ENCODE results near the gene SPTBN5. TPM values are rescaled to one million over a fixed set of nuclear protein-coding genes. Genes with fewer than 3 reads are reported as not detected.

SPTBN5 gene
- total RNA-seq, 4 donors from 2014 or later, result 1.3 to 3.3 (median 2.0) TPM

DNA sequence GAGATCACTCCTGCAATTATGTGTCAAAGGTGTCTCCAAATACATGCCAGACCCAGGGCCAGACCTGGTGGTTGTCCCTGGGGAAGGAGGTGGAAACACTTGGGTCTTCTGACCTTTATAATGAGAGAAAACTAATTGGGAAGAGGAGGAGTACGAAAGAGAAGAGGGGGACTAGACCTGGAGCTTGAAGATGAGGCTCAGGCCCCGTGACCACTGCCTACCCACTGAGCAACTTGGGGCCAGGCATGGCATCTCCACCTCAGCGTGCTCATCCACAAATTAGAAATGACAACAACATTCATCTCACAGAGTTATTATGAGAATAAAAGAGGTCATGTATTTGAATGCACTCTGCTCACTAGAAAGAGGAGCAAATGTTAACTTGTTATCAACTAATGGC is 19.4 kb upstream of the SPTBN5 start:
- no peak for DNase-seq (ENCODE audit: low spot score in 2 of 2)
- intact Hi-C loops (cut with DNase I; ENCODE audit: low total_unique reads), result no loop called here
- TF ChIP-seq POLR2A (IDR thresholded peaks at IDR 0.05), result no peak
- TF ChIP-seq, protein P1, sequence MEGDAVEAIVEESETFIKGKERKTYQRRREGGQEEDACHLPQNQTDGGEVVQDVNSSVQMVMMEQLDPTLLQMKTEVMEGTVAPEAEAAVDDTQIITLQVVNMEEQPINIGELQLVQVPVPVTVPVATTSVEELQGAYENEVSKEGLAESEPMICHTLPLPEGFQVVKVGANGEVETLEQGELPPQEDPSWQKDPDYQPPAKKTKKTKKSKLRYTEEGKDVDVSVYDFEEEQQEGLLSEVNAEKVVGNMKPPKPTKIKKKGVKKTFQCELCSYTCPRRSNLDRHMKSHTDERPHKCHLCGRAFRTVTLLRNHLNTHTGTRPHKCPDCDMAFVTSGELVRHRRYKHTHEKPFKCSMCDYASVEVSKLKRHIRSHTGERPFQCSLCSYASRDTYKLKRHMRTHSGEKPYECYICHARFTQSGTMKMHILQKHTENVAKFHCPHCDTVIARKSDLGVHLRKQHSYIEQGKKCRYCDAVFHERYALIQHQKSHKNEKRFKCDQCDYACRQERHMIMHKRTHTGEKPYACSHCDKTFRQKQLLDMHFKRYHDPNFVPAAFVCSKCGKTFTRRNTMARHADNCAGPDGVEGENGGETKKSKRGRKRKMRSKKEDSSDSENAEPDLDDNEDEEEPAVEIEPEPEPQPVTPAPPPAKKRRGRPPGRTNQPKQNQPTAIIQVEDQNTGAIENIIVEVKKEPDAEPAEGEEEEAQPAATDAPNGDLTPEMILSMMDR (IDR thresholded peaks at IDR 0.05), result no peak
- 92% methylated on average over 3 of the region's 3 CpGs for WGBS, 2 donors
- H3K4me3 ChIP-seq (ENCODE audit: low read depth, poor library complexity, severe bottlenecking), result no peak overlapping the region

DNA sequence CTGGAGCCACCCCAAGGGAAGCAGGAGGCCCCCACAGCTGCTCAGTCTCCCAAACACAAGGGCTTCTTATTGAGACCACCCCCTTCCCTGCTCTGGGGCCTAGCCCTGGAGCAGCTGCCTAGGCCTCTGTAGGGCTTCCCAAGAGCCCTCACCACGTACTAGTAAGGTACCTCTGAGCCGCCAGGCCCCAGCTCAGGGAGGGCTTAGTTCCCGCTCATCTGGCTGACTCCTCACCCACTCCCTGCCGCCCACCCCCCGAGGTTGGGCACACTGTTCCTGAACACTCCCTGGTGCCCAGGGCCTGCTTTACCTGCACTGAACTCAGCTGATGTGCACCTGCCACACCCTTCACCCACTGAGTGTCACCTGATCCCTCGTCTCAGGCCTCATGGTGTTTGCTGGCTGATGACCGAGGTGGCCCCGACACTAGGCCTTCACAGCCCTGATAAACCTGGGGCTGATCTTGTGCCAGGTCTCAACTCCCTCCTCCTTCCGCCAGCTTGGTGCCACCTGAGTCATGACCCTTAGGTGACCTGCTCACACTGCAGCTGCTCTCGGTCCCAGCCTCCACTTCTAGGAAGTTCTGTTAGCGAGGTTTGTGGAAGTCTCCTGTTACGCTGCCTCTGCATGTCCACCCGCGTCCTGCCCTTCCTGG is 18.0 kb upstream of the SPTBN5 start:
- TF ChIP-seq POLR2A (IDR thresholded peaks at IDR 0.05), result no peak
- TF ChIP-seq, protein P1 (IDR thresholded peaks at IDR 0.05), result no peak
- no peak overlapping the region for H3K4me3 ChIP-seq (ENCODE audit: low read depth, poor library complexity, severe bottlenecking)
- DNase-seq (ENCODE audit: low spot score in 2 of 2), result no peak
- intact Hi-C loops (cut with DNase I; ENCODE audit: low total_unique reads), result no loop called here
- 89 to 92% methylated on average over 14 of the region's 14 CpGs for WGBS, 2 donors

DNA sequence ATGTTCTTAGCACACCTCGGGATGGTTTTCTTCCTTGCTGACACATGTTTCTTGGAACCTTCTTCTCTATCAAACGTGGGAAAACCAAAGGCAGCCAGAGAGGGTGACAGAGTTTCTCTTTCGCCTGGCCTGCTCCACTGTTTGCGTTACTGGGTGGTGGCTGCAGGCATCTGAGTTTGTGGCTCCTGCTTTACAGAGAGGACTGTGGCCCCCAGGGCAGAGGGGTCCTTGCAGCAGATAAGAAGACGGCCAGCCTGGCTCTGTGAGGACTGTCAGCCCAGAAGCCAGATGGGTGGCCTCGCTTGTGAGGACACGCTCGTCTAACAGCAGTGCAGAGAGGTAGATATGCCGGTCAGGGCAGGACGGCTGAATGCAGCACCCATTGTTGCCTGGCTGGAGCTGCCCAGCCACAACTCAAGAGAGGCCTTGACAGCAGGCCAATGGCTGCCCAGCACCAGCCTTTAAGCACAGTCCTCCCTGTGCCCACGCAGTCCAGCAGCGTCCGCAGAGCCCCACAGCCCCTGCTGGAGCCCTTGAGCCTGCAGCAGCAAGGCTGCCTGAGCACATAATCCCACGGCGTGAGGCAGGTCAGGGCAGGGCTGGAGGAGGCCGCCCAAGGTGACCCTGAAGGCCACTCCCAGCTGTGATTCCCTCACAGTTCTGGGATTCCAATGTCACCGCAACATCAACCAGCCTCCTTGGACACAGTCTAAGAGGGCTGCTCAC is 15.0 kb upstream of the SPTBN5 start:
- no peak for DNase-seq (ENCODE audit: low spot score in 2 of 2)
- WGBS, 2 donors, result 85 to 91% methylated on average over 16 to 17 of the region's 17 CpGs
- TF ChIP-seq, protein P1 (IDR thresholded peaks at IDR 0.05), result no peak
- no peak for TF ChIP-seq POLR2A (IDR thresholded peaks at IDR 0.05)

DNA sequence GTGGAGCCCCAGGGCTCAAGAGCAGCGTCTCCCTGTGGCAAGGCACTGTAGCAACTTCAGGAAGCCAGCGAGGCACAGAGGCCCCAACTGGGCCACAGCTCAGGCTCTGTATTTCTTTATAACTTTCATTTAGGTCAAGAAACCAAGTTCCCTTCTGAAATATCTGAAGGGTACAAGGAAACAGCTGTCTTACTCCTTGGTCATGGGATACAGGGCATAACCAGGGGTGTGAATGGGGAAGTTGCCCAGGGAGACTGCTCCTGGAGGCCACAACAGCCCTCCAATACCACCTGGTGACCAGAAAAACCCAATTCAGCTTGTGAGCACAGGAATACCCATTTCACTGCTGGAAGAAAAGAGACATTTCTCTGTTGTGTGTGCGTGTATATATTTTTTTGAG is 13.3 kb upstream of the SPTBN5 start:
- 61 to 92% methylated on average over 3 of the region's 3 CpGs for WGBS, 2 donors
- no peak overlapping the region for H3K4me3 ChIP-seq (ENCODE audit: low read depth, poor library complexity, severe bottlenecking)
- intact Hi-C loops (cut with DNase I; ENCODE audit: low total_unique reads), result no loop called here

More for the DNA sequence above, 15.0 kb upstream of the SPTBN5 start:
- intact Hi-C loops (cut with DNase I; ENCODE audit: low total_unique reads), result no loop called here
- no peak overlapping the region for H3K4me3 ChIP-seq (ENCODE audit: low read depth, poor library complexity, severe bottlenecking)

DNA sequence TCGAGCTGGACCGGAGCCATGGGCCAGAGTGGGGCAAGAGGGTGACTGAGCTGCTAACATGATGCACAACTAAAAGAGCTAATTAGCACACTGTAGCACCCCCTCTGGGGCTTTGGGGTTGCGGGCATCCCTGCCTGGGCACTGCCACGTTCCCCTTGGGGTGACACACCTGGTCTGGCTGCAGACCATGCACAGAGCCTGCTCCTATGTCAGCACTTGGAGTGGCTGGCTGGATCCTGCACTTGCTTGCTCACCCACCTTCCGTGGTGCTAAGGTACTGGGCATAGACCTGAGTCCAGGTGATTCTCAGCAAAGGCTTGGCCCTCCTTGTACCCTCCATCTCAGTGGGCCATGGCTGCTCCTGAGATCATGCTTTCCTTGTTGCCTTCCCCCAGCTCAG is 12.8 kb upstream of the SPTBN5 start:
- H3K4me3 ChIP-seq (ENCODE audit: low read depth, poor library complexity, severe bottlenecking), result no peak overlapping the region
- intact Hi-C loops (cut with DNase I; ENCODE audit: low total_unique reads), result no loop called here
- WGBS, 2 donors, result 93 to 94% methylated on average over 4 to 5 of the region's 5 CpGs
- TF ChIP-seq POLR2A (IDR thresholded peaks at IDR 0.05), result no peak
- TF ChIP-seq, protein P1 (IDR thresholded peaks at IDR 0.05), result no peak
- DNase-seq (ENCODE audit: low spot score in 2 of 2), result no peak

More for the DNA sequence above, 13.3 kb upstream of the SPTBN5 start:
- TF ChIP-seq, protein P1 (IDR thresholded peaks at IDR 0.05), result no peak
- TF ChIP-seq POLR2A (IDR thresholded peaks at IDR 0.05), result no peak
- no peak for DNase-seq (ENCODE audit: low spot score in 2 of 2)
